Esophagus squamous epithelium (tissue), 5 donors: Measurements from ENCODE around the gene SLC24A3. TPM values are rescaled to one million over a fixed set of nuclear protein-coding genes. Genes with fewer than 3 reads are reported as not detected.

ENCODE experiments used
- DNase-seq: peaks from one replicate; lab custom pipeline; 2025; lab: John Stamatoyannopoulos, UW
- H3K27ac ChIP-seq, 4 donors: fragments of 200-600 bp; sonication (generic); one replicate each; pipeline ENCODE4 v1.5.1; 2016 to 2019; ENCODE audit warnings: mild to moderate bottlenecking in 1 of 4
- H3K27me3 ChIP-seq, 4 donors: fragments of 200-600 bp; sonication (generic); 1 replicate in 3 of 4; 2 replicates in 1 of 4; pipeline versions ENCODE4 v1.5.1 to v1.6.0; 2017 to 2021; ENCODE audit warnings: antibody characterized with exemption in 1 of 4
- H3K36me3 ChIP-seq, 3 donors: fragments of 200-600 bp; sonication (generic); one replicate each; pipeline ENCODE4 v1.5.1; 2016 to 2019
- H3K4me1 ChIP-seq, 3 donors: fragments of 200-600 bp; sonication (generic); one replicate each; pipeline ENCODE4 v1.5.1; 2017 to 2019
- H3K4me3 ChIP-seq, 4 donors: fragments of 200-600 bp; sonication (generic); 1 replicate in 3 of 4; 2 replicates in 1 of 4; pipeline ENCODE4 v1.5.1; 2016 to 2019; ENCODE audit warnings: mild to moderate bottlenecking in 2 of 4, moderate library complexity in 1 of 4
- H3K9me3 ChIP-seq, 3 donors: fragments of 200-600 bp; sonication (generic); one replicate each; pipeline ENCODE4 v1.5.1; 2016 to 2019
- POLR2A ChIP-seq, 4 donors: fragments of 450-650 bp; IDR thresholded peaks; one replicate each; pipeline ENCODE4 v1.6.1; 2017; ENCODE audit warnings: antibody characterized with exemption in 4 of 4, mild to moderate bottlenecking in 4 of 4, moderate library complexity in 3 of 4
- WGBS, 2 donors: methylation state at CpG; one replicate each; pipeline ENCODE4 v1.1.5; 2018; 5-methylcytosine and 5-hydroxymethylcytosine counted together
- intact Hi-C: fragments of 100-400 bp; cut with DNase I; formaldehyde crosslinking; loops from one replicate; pipeline ENCODE4 v1.15.0; 2022
- total RNA-seq, 4 donors: library from RNA; depleted of rRNA; stranded (reverse); fragments of >200 nt; gene quantifications; one replicate each; pipeline ENCODE4 v1.1.0, GENCODE V29; 2016
- TF ChIP-seq, protein P1 (sequence below), 6 experiments: fragments of 450-650 bp in 4 of 6; fragments of 200-600 bp in 2 of 6; sonication (generic) in 2 of 6; IDR thresholded peaks; one replicate each; pipeline ENCODE4 v1.5.1; 2016 to 2019; ENCODE audit warnings: antibody characterized with exemption in 6 of 6, mild to moderate bottlenecking in 4 of 6, moderate library complexity in 4 of 6
- donor health status: DM: yes; HTN: yes; CAD: no.

The SLC24A3 gene
- total RNA-seq, 4 donors from 2014 or later, result 3.0 to 8.2 (median 6.1) TPM

DNA sequence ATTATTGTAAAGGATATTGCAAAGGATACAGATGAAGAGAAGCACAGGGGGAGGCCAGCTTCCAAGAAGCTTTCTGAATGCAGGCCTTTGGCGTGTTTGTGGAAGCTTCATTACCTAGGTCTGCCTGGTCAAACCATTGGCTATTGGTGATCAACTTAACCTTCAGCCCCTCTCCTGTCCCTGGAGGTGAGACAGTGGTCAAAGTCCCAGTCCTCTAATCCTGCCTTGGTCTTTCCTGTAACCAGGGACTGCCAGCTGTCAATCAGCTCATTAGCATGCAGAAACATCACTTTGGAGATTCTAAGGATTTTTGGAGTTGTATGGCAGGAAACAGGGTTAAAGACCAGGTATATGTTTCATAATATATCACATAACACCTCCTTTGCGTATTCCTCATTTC, 558.6 kb downstream of the SLC24A3 start:
- DNase-seq, result no peak
- Histone ChIP-seq H3K4me1 (peaks cover 2 to 61% (median 7%) of the 10 kb centered on the region in 3 donors), H3K36me3 (no peaks in the 10 kb centered on the region), H3K27ac (no peak overlapping the region), H3K4me3 (no peak overlapping the region), H3K9me3 (no peaks in the 10 kb centered on the region), H3K27me3 (no peaks in the 10 kb centered on the region)
- TF ChIP-seq POLR2A (IDR thresholded peaks at IDR 0.05), result no peak
- TF ChIP-seq, protein P1, sequence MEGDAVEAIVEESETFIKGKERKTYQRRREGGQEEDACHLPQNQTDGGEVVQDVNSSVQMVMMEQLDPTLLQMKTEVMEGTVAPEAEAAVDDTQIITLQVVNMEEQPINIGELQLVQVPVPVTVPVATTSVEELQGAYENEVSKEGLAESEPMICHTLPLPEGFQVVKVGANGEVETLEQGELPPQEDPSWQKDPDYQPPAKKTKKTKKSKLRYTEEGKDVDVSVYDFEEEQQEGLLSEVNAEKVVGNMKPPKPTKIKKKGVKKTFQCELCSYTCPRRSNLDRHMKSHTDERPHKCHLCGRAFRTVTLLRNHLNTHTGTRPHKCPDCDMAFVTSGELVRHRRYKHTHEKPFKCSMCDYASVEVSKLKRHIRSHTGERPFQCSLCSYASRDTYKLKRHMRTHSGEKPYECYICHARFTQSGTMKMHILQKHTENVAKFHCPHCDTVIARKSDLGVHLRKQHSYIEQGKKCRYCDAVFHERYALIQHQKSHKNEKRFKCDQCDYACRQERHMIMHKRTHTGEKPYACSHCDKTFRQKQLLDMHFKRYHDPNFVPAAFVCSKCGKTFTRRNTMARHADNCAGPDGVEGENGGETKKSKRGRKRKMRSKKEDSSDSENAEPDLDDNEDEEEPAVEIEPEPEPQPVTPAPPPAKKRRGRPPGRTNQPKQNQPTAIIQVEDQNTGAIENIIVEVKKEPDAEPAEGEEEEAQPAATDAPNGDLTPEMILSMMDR (IDR thresholded peaks at IDR 0.05), result no peak
- WGBS, 2 donors, result 75 to 86% methylated on average over 2 of the region's 2 CpGs
- intact Hi-C loops, result no loop called here
